Fibroblast of the aortic adventitia (primary cell): ENCODE results near the gene SYCE1L. TPM values are rescaled to one million over a fixed set of nuclear protein-coding genes. Genes with fewer than 3 reads are reported as not detected.
"Not testable (repeated sequence)": the region's sequence is repeated elsewhere in the genome, so short reads cannot be mapped to it uniquely, and the experiment has no call there.

Experiments used
- DNase-seq: peaks from one replicate; pipeline ENCODE4 v3.0.0-alpha.2; 2010; ENCODE audit warnings: low read depth
- H3K4me3 ChIP-seq: 2 replicates; pipeline ENCODE4 v1.5.1; 2011; ENCODE audit warnings: low read depth, mild to moderate bottlenecking, control low read depth, low read length, moderate library complexity
- CTCF ChIP-seq: IDR thresholded peaks from 2 replicates; pipeline ENCODE4 v1.5.1; 2011; ENCODE audit warnings: mild to moderate bottlenecking, low read length, control low read depth, inconsistent platforms; ENCODE audit not compliant: insufficient read depth
- total RNA-seq: library from RNA; depleted of rRNA; stranded (reverse); fragments of >200 nt; gene quantifications from 2 replicates; pipeline ENCODE4 v1.2.3, GENCODE V29; 2012; ENCODE audit warnings: low replicate concordance

The SYCE1L gene
- total RNA-seq = 0.09 and 1.6 TPM in 2 replicates

- no peak for DNase-seq
- TF ChIP-seq CTCF = no peak
- no peak within 1 kb of the TSS for H3K4me3 ChIP-seq
These were observed at the start of gene SYCE1L for GRCh38 chr16:77199211-77199610. Gene SYCE1L (plus strand): TSS chr16:77199408. CDS start chr16:77199452, 44 bp downstream.

- no peak for TF ChIP-seq CTCF
- H3K4me3 ChIP-seq = no peak overlapping the region
- peak; percentile 21 for DNase-seq
These were observed 41.7 kb upstream of the SYCE1L start for GRCh38 chr16:77157346-77158058.

GRCh38 chr16:77158293-77158692 is 40.9 kb upstream of the SYCE1L start:
- no peak for TF ChIP-seq CTCF
- DNase-seq = no peak
- H3K4me3 ChIP-seq = no peak overlapping the region

- H3K4me3 ChIP-seq = no peak overlapping the region
- DNase-seq = no peak
- no peak for TF ChIP-seq CTCF
These were observed 34.2 kb upstream of the SYCE1L start for GRCh38 chr16:77165006-77165405.

GRCh38 chr16:77165536-77166236 is 33.5 kb upstream of the SYCE1L start:
- not testable (repeated sequence) for H3K4me3 ChIP-seq, DNase-seq

- no peak overlapping the region for H3K4me3 ChIP-seq
- TF ChIP-seq CTCF = no peak
- DNase-seq = no peak
These were observed 32.5 kb upstream of the SYCE1L start for GRCh38 chr16:77166726-77167125.

GRCh38 chr16:77168901-77169300 is 30.3 kb upstream of the SYCE1L start:
- no peak for TF ChIP-seq CTCF
- DNase-seq = no peak
- H3K4me3 ChIP-seq = no peak overlapping the region
